PC-9 (cell line): ENCODE measurements around the gene C10orf120.

Experiments used
- CTCF ChIP-seq: fragments of 200-600 bp; sonication (generic); conservative IDR thresholded peaks from 2 replicates; pipeline ENCODE4 v1.6.1; 2017; ENCODE audit warnings: mixed run types, antibody characterized with exemption, mild to moderate bottlenecking, moderate library complexity
- EZH2 ChIP-seq: fragments of 200-600 bp; sonication (generic); IDR thresholded peaks from 2 replicates; pipeline ENCODE4 v1.8.0; 2017; ENCODE audit warnings: antibody characterized with exemption, low read depth

- TF ChIP-seq EZH2 (no peak), CTCF (no peak)
Observed at GRCh38 chr10:122707535-122707934, 7.9 kb upstream of the C10orf120 start.
